ENCODE measurements around the gene UBA52.

UBA52 gene

DNA sequence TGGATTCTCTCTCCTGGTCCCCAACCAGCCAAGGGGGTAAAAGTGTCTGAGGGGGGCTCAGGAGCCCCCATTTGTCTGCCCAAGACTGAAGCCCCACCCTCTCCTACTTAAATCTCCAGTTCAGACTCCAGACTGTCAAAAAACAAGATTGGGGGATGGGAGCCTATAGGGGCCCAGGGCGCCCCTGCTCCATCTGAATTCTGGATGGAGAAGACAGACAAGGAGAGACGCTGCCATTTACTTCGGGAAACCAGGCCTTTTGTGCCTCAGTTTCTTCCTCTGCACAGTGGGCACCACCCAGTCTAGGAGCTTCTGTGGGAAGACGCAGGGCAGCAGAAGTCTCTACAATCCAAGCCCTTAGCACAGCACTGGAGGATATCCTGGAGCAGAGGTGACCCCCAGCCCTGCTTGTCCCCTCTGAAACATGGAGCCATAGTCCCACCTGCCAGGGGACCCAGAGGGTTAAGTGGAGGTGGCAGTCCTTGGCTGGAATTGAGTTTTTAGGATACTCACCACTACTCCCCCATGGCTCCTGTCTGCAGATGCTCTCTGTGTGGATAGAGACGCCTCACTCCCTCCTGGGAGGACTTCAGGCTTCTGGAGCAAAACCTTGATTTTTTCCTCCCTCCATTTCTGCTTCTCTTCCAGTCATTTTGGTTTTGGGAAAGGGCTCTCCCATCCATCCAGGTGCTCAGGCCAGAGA, 36.6 kb downstream of the UBA52 start:
- no peak for DNase-seq (ENCODE audit: low spot score)

GRCh38 chr19:18608805-18609716, 37.4 kb downstream of the UBA52 start:
- DNase-seq (ENCODE audit: low spot score): no peak

- DNase-seq (ENCODE audit: low spot score): no peak
These were observed 38.0 kb downstream of the UBA52 start for GRCh38 chr19:18609717-18610051.

DNA sequence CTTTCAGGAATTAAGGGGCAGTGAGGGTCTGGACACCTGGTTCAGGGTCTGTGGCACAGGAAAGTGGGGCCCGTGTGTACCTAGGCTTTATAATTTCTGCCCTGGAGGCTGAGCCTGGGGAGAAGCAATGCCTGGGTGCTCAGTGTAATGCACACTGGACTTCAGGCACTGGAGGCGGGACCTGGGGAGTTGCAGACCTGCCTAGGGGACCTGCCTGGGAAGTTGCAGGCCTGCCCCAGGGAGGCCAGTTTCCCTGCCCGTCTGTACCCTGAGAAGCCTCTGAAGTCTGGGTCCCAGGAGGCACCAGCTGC, 38.5 kb downstream of the UBA52 start:
- DNase-seq (ENCODE audit: low spot score): no peak

DNA sequence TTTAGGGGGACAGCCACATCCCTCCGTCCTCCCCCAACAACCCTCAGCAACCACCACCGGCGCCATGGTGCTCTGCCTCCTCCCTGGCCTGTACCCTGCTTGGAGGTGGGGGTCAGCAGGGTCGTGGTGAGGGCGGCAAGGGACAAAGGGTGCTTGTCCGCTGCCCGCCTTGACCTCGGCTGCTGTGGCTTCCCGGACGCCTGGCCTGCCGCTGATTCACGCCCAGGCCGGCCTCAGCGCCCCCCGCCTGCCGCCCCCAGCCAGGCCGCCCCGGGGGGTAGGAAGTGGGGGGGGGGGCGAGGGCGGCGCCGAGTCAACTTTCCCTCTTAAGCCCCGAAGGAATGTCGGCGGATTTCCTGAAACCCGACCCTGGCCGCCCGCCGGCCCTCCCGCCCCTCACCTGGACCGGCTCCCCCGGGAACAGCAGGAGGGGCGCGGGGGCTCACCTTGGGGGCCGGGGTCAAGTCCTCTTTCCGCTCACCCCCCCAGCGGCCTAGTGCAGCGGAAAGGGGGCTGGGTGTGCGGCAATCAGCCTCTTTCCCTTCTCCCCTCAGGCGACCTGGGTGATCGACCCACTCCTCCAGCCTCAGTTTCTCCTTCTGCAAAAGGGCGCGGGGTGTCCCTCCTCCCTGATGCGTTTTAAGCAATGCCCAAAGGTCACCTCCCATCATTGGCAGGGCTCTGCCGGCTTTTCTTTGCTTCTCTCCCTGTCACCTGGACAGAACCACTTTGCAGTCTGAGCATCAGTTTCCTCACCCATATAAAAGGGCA, 39.1 kb downstream of the UBA52 start:
- no peak for DNase-seq (ENCODE audit: low spot score)

GRCh38 chr19:18611327-18612050, 39.8 kb downstream of the UBA52 start:
- no peak for DNase-seq (ENCODE audit: low spot score)

DNA sequence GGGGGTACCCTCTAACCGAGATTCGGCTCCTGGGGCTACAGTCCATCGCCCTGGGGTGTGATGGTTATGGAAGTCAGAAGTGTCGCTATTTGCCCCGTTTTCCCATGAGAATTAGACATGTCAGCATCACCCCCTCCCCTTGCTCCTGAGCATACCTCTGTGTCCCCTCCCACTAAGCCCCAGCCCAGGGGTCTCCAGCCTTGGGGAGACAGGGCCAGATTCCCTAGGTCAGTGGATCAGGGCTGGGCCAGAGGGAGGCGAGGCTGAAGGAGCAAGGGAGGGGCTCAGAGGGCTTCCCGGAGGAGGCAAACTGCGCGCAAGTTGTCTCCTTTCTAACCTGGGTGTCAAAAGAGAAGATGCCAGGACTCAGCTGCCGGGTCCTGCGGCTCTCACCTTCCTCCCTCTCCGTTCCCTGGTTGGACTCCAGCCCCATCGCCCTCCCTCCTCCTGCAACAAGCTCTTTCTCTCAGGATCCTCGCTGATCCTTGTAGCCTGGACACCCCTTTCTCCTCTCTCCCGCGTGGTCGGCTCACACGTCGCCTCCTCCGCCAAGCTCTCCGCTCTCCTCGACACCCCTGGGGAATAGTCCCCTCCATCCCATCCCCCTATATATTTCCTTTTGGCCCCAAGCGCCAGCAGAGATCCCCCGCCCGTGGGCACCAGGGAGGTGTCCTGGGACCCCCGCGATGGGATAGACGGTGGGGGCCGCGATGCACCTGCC, 40.6 kb downstream of the UBA52 start:
- DNase-seq (ENCODE audit: low spot score): no peak

GRCh38 chr19:18612772-18613588, 41.3 kb downstream of the UBA52 start, which contains the start of gene TMEM59L:
TSS of gene TMEM59L (plus strand) at chr19:18612870. CDS start at chr19:18612959, 89 bp downstream.
- peak; percentile 67 for DNase-seq (ENCODE audit: low spot score)

DNA sequence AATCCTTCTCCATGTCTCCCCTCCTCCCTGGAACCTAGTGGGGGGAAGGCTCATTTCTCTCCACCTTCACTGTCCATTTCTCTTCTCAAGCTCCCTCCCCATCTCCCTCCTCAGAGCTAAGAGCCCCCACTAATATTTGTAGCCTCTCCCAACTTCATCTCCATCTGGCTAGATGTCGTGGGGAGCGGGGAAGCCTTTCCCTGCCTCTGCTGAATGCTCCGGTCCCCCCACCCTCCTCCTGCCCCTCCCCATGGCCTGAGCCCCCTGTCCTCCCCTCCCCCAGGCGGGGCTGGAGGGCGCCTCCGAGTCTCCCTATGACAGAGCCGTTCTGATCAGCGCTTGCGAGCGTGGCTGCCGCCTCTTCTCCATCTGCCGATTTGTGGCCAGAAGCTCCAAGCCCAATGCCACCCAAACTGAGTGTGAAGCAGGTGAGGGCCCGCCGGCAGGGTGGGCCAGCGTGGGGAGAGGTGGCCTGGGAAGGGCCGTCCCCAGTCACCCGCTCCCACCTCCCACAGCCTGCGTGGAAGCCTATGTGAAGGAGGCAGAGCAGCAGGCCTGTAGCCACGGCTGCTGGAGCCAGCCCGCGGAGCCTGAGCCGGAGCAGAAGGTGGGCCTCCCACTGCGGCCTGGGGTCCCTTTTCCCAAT, 42.1 kb downstream of the UBA52 start:
- no peak for DNase-seq (ENCODE audit: low spot score)

DNA sequence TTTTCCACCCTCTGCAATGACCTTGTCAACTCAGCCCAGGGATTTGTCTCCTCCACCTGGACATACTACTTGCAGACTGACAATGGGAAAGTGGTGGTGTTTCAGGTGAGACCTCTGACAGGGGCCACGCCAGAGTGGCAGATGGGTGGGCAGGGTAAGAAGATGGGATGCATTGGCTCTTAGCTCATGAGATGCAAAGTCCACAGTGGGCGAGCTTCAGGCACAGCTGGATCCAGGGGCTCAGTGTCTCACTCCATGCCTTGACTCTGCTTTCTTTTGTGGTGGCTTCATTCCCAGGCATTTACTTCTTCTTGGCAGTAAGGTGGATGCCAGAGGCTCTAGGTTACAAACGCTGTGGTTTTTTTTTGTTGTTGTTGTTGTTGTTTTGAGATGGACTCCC, 44.4 kb downstream of the UBA52 start:
- no peak for DNase-seq (ENCODE audit: low spot score)

DNA sequence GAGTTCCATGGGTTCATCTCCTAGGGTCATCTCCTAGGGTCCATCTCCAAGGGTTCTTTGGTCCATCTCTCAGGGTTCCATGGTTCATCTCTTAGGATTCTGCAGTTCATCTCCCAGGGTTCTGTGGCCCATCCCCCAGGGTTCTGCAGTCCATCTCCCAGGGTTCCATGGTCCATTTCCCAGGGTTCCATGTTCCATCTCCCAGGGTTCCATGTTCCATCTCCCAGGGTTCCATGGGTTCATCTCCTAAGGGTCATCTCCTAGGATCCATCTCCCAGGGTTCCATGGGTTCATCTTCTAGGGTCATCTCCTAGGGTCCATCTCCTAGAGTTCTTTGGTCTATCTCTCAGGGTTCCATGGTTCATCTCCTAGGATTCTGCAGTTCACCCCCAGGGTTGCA, 45.9 kb downstream of the UBA52 start:
- DNase-seq (ENCODE audit: low spot score): no peak

DNA sequence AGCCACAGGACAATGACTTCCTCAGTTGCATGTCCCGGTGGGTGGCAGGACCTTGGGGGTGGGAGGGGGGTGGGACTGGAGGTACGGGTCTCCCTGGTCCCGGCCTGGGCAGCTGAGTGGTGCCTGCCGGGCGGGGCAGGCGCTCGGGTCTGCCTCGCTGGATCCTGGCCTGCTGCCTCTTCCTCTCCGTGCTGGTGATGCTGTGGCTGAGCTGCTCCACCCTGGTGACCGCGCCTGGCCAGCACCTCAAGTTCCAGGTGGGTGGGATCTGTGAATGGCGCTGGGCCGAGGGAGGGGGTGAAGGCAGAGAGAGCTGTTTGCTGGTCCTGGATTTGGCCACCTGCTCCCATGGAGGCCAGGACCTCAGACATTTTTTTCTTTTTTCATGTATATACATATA, 46.6 kb downstream of the UBA52 start:
- no peak for DNase-seq (ENCODE audit: low spot score)

DNA sequence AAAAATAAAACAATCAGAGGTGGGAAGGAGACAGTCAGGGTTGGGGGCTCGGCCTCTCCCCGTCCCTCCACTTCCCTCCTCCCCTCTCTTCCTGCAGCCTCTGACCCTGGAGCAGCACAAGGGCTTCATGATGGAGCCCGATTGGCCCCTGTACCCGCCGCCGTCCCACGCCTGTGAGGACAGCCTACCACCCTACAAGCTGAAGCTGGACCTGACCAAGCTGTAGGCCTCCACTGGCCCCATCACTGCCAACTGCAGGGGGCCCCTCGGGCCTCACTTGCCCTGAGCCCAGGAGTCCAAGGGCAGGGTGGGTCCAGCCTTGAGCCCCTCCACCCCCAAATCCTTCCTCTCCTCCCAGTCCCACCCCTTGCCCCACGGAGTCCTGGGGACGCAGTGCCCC, 48.7 kb downstream of the UBA52 start:
- no peak for DNase-seq (ENCODE audit: low spot score)

DNA sequence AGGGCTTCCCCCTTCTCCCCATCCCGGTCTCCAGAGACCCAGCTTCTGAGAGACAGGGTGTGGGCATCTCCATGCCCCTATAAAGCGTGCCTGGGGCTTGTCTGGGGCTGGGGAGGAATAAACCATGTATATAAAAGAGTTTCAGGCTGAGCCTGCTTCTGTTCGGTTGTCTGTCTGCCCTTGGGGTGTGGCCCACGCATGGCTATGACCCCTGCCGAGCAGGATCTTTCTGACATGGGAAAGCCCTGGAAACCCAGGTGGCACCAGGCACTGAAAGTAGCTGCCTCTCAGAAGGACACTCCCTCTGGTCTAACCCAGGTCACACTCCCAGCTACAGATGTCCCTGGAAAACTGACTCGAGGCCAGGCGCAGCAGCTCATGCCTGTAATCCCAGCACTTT, 49.2 kb downstream of the UBA52 start:
- no peak for DNase-seq (ENCODE audit: low spot score)

DNA sequence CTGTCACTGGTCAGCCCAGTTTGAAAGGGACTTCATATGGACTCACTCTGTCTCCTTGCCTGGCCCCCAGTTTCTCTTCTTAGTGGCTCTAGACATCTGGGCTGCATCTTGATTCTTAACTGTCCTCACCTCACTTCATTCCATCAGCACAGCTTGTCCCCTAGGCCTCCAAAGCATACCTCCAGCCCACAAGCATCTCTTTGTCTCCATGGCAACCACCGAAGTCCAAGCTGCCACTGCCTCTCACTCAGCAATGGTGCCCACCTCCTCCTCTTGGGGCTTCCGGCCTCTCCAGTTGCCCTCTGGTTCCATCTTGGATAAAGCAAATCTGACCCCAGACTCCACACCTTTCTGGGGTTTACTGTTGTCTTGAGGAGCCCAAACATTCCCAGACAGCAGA, 55.2 kb downstream of the UBA52 start:
- no peak for DNase-seq (ENCODE audit: low spot score)
